ENCODE results near the gene PRKCE. TPM values are rescaled to one million over a fixed set of nuclear protein-coding genes. Genes with fewer than 3 reads are reported as not detected.
A peak's percentile ranks its signal among the peaks of the same experiment; 100 is the strongest.
"Not testable (repeated sequence)": the region's sequence is repeated elsewhere in the genome, so short reads cannot be mapped to it uniquely, and the experiment has no call there.

Gene PRKCE
- total RNA-seq, 2 donors from 2014 or later = 7.3 to 20.8 TPM

DNA sequence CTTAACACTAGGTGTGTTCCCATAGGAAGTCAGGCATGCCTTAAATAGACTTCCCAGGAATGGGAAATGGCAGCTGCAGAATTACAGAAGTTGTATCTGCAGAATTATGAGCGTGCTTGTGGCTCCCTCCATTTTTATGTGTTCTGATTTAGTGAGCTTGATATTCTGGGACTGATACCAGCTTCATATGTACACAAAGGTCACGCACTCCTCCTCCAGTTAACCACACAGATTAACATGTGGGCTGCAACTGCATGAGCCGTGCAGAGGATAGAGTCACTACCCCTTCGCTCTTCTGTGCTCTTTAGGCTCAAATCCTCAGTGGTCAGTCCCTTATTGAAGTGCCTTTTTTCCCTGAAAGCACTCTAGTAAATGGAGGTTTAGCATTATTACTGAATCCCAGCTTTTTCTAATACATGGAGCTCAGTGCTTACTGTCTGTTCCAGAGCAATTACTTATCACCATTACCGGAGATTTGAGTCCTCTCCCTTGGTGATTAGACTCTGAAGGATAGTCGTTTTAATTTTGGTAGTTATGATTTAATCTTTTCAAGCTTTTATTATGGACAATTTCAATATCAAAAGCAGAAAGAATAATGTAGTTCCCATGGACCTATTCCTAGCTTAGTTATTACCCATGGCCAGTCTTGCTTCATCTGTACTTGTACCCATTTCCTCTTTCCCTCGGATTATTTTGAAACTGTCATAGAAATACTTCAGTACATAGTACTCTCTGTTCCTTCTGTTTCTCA lies 238.3 kb downstream of the PRKCE start:
- DNase-seq (peak in 1 of 4 donors; percentile 50), ATAC-seq (no peak)
- WGBS, 2 donors = 40 to 42% methylated on average over 7 of the region's 7 CpGs
- peak overlapping the region in 3 of 4 donors; percentile 29 to 78 (median 73) for H3K27ac ChIP-seq
- no peak overlapping the region for H3K4me3 ChIP-seq
- no peaks in the 10 kb centered on the region for H3K36me3 ChIP-seq (replicated peaks in 1 of 2; ENCODE audit: insufficient read depth in 1 of 2, low read depth in 2 of 2)
- no peaks in the 10 kb centered on the region for H3K9me3 ChIP-seq
- intact Hi-C loops (cut with DNase I) = no loop called here
- TF ChIP-seq, protein P1, sequence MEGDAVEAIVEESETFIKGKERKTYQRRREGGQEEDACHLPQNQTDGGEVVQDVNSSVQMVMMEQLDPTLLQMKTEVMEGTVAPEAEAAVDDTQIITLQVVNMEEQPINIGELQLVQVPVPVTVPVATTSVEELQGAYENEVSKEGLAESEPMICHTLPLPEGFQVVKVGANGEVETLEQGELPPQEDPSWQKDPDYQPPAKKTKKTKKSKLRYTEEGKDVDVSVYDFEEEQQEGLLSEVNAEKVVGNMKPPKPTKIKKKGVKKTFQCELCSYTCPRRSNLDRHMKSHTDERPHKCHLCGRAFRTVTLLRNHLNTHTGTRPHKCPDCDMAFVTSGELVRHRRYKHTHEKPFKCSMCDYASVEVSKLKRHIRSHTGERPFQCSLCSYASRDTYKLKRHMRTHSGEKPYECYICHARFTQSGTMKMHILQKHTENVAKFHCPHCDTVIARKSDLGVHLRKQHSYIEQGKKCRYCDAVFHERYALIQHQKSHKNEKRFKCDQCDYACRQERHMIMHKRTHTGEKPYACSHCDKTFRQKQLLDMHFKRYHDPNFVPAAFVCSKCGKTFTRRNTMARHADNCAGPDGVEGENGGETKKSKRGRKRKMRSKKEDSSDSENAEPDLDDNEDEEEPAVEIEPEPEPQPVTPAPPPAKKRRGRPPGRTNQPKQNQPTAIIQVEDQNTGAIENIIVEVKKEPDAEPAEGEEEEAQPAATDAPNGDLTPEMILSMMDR (IDR thresholded peaks at IDR 0.05) = no peak
- TF ChIP-seq POLR2A (IDR thresholded peaks at IDR 0.05) = no peak
- H3K27me3 ChIP-seq = no peaks in the 10 kb centered on the region
- peaks cover 62% of the 10 kb centered on the region for H3K4me1 ChIP-seq

DNA sequence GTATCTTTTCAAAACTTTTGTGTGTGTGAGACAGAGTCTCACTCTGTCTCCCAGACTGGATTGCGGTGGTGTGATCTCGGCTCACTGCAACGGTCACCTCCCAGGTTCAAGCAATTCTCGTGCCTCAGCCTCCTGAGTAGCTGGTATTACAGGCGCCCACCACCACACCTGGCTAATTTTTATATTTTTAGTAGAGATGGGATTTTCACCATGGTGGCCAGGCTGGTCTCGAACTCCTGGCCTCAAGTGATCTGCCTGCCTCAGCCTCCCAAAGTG lies 238.8 kb downstream of the PRKCE start:
- H3K4me3 ChIP-seq; ATAC-seq; H3K9me3 ChIP-seq; DNase-seq; intact Hi-C loops (cut with DNase I); H3K27me3 ChIP-seq; H3K36me3 ChIP-seq (replicated peaks in 1 of 2; ENCODE audit: insufficient read depth in 1 of 2, low read depth in 2 of 2): not testable (repeated sequence)
- peaks cover 58% of the 10 kb centered on the region for H3K4me1 ChIP-seq
- TF ChIP-seq POLR2A (IDR thresholded peaks at IDR 0.05) = peak in 1 of 3 donors; percentile 30
- H3K27ac ChIP-seq = peak overlapping the region in 3 of 4 donors; percentile 70 to 78 (median 73)
- WGBS, 2 donors = 68 to 96% methylated on average over 6 of the region's 6 CpGs

DNA sequence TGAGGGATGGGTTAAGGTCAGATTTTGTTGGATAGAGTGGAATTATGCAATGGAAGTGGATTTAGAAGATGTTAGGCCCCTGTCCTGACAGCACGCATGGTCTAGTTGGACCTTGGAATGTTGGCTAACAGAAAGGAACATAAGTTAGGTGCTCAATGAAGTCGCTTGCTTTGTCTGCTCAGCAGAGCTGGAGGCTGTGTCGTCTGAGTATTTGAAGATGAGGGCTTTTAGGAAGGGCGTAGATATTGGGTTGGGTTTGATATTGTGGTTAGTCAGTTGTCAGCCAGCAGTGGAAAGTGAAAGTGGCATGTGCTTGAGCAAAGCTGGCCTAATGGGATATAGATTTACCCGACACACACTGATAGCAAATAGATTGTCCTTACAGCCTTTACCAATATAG lies 239.3 kb downstream of the PRKCE start:
- WGBS, 2 donors = 64 to 73% methylated on average over 5 of the region's 5 CpGs
- no peaks in the 10 kb centered on the region for H3K9me3 ChIP-seq

DNA sequence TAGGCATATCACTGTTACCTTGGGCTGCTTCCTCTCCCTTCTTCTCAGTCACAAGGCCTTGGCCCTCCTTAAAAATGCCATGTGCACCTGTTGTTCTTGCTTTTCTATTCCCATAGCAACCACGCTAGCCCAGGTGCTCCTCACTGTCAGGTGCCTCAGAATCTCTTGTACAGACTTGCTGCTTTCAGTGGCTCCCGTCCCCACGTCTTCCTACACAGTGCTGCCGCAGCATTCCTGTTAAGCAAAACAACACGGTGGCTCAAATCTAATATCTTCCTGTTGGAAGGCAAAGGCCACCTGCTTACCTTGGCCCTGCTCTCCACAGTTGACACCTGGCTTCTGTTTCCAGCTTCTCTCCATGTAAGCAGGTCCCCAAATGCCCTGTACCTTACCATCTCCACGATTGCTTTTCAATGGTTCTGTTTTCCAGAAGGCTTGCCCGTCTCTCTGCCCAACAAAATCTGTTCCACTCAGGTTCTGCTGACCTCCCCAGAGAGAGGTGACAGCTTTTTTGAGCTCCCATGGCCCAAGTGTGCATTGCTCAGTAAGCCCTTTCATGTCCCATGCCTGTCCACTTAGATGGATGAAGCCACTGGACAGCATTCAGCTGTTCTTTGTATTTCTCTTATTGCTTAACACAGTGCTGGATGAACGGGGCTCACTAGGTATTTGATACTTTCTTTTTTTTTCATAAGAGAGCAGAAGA lies 240.4 kb downstream of the PRKCE start:
- DNase-seq (peak; percentile 64 to 86 (median 78)), ATAC-seq (peak; percentile 80)
- Histone ChIP-seq H3K4me1 (peaks cover 49% of the 10 kb centered on the region), H3K27me3 (no peaks in the 10 kb centered on the region), H3K36me3 (replicated peaks in 1 of 2; ENCODE audit: insufficient read depth in 1 of 2, low read depth in 2 of 2) (no peaks in the 10 kb centered on the region), H3K9me3 (no peaks in the 10 kb centered on the region), H3K4me3 (no peak overlapping the region), H3K27ac (peak overlapping the region; percentile 48 to 78 (median 72))
- TF ChIP-seq, protein P1 (IDR thresholded peaks at IDR 0.05) = peak in 1 of 7 experiments; percentile 9
- TF ChIP-seq POLR2A (IDR thresholded peaks at IDR 0.05) = no peak
- 16 to 34% methylated on average over 8 of the region's 8 CpGs for WGBS, 2 donors
- intact Hi-C loops (cut with DNase I) = no loop called here

More for the DNA sequence above, 239.3 kb downstream of the PRKCE start:
- Histone ChIP-seq H3K27me3 (no peaks in the 10 kb centered on the region), H3K4me1 (peaks cover 53% of the 10 kb centered on the region), H3K27ac (peak overlapping the region; percentile 48 to 78 (median 72)), H3K36me3 (replicated peaks in 1 of 2; ENCODE audit: insufficient read depth in 1 of 2, low read depth in 2 of 2) (no peaks in the 10 kb centered on the region), H3K4me3 (no peak overlapping the region)
- peak in 1 of 3 donors; percentile 14 for TF ChIP-seq POLR2A (IDR thresholded peaks at IDR 0.05)
- TF ChIP-seq, protein P1 (IDR thresholded peaks at IDR 0.05) = no peak
- ATAC-seq = no peak
- intact Hi-C loops (cut with DNase I) = no loop called here
- peak in 1 of 4 donors; percentile 34 for DNase-seq

DNA sequence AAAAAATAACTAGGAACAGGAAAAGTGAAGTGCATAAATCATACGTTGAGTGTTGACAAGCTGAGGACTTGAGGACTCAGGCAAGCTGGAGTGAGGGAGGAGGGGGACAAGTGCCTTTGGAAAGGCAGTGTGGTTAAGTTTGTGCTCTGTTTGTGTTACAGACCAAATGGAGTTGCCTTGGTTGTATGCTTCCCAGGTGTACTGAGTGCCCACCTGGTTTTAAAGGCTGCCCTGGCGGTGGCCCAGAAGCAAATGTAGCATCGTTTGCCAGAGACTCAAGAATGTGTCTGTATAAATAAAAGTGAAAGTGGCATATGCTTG lies 240.9 kb downstream of the PRKCE start:
- 22 to 30% methylated on average over 3 of the region's 3 CpGs for WGBS, 2 donors
- no peaks in the 10 kb centered on the region for H3K36me3 ChIP-seq (replicated peaks in 1 of 2; ENCODE audit: insufficient read depth in 1 of 2, low read depth in 2 of 2)
- intact Hi-C loops (cut with DNase I) = no loop called here
- no peaks in the 10 kb centered on the region for H3K9me3 ChIP-seq
- DNase-seq (no peak), ATAC-seq (peak; percentile 2)
- no peak overlapping the region for H3K4me3 ChIP-seq
- H3K27me3 ChIP-seq = no peaks in the 10 kb centered on the region
- H3K4me1 ChIP-seq = peaks cover 49% of the 10 kb centered on the region
- TF ChIP-seq POLR2A (IDR thresholded peaks at IDR 0.05) = no peak
- TF ChIP-seq, protein P1 (IDR thresholded peaks at IDR 0.05) = no peak
- H3K27ac ChIP-seq = peak overlapping the region; percentile 62 to 78 (median 72)

Measured in body of pancreas (tissue), 4 donors.